A673 (cell line): ENCODE measurements around the gene C1QTNF5. TPM values are rescaled to one million over a fixed set of nuclear protein-coding genes. Genes with fewer than 3 reads are reported as not detected.

ENCODE experiments used
- BruUV-seq: library from RNA; stranded (reverse); fragments of 400-500 nt; replicated peaks from 2 replicates; lab custom pipeline; 2021; lab: Mats Ljungman, UMichigan
- CTCF ChIA-PET: fragments of 300-600 bp; sonication (Branson Sonifier 250); formaldehyde crosslinking; loops from one replicate; lab custom pipeline; 2022; ENCODE audit warnings: antibody characterized with exemption; lab: Charles Lee
- POLR2A ChIA-PET: fragments of 300-600 bp; sonication (Branson Sonifier 250); formaldehyde crosslinking; loops from one replicate; lab custom pipeline; 2022; ENCODE audit warnings: antibody characterized with exemption; ENCODE audit not compliant: low non-redundant PET; lab: Charles Lee
- DNase-seq: peaks from one replicate; pipeline ENCODE4 v3.0.0-alpha.2; 2015; ENCODE audit warnings: low spot score
- H3K27ac ChIP-seq: fragments of 200-600 bp; sonication (generic); 2 replicates; pipeline ENCODE4 v1.5.1; 2016; ENCODE audit warnings: mixed run types, low read depth, mild to moderate bottlenecking, mixed read lengths, antibody characterized with exemption, low read length; ENCODE audit not compliant: poor library complexity, severe bottlenecking
- H3K27me3 ChIP-seq: fragments of 200-600 bp; sonication (generic); replicated peaks from 2 replicates; pipeline ENCODE4 v1.6.1; 2017; ENCODE audit warnings: mixed run types, low read depth, mild to moderate bottlenecking, mixed read lengths, antibody characterized with exemption, low read length; ENCODE audit not compliant: insufficient read depth, poor library complexity
- H3K36me3 ChIP-seq: fragments of 200-600 bp; sonication (generic); 2 replicates; pipeline ENCODE4 v1.6.1; 2016; ENCODE audit warnings: mixed run types, mild to moderate bottlenecking, mixed read lengths, antibody characterized with exemption, low read length; ENCODE audit not compliant: insufficient read depth, poor library complexity, severe bottlenecking
- H3K4me1 ChIP-seq: fragments of 200-600 bp; sonication (generic); 2 replicates; pipeline ENCODE4 v1.6.1; 2017; ENCODE audit warnings: mixed run types, mild to moderate bottlenecking, mixed read lengths, antibody characterized with exemption, low read length; ENCODE audit not compliant: insufficient read depth, poor library complexity, severe bottlenecking
- H3K4me3 ChIP-seq: fragments of 200-600 bp; sonication (generic); 2 replicates; pipeline ENCODE4 v1.5.1; 2016; ENCODE audit warnings: low read depth, mixed run types, mild to moderate bottlenecking, mixed read lengths, low read length; ENCODE audit not compliant: poor library complexity, severe bottlenecking
- H3K9me3 ChIP-seq: fragments of 200-600 bp; sonication (generic); 2 replicates; pipeline ENCODE4 v1.6.1; 2016; ENCODE audit warnings: mixed run types, low read depth, mild to moderate bottlenecking, mixed read lengths, antibody characterized with exemption, low read length; ENCODE audit not compliant: poor library complexity, severe bottlenecking
- EZH2 ChIP-seq: fragments of 200-600 bp; sonication (generic); IDR thresholded peaks from 2 replicates; pipeline ENCODE4 v1.6.1; 2017; ENCODE audit warnings: borderline replicate concordance, low read depth, mild to moderate bottlenecking, mixed read lengths, antibody characterized with exemption, low read length; ENCODE audit not compliant: poor library complexity, severe bottlenecking
- intact Hi-C: fragments of 100-400 bp; cut with micrococcal nuclease; formaldehyde crosslinking; loops from one replicate; pipeline ENCODE4 v1.10.0; 2022; ENCODE audit not compliant: unreplicated experiment
- total RNA-seq: library from RNA; stranded (reverse); gene quantifications from 2 replicates; pipeline ENCODE4 v1.2.3, GENCODE V29; 2021
- TF ChIP-seq, protein P1 (sequence below): fragments of 300-800, 200-600 bp; sonication (generic); conservative IDR thresholded peaks from 2 replicates; pipeline ENCODE4 v1.5.1; 2017; ENCODE audit warnings: low read depth, mild to moderate bottlenecking, antibody characterized with exemption, low read length, moderate library complexity, mixed read lengths

The C1QTNF5 gene
- total RNA-seq, 1 experiment from 2014 or later = not detected

DNA sequence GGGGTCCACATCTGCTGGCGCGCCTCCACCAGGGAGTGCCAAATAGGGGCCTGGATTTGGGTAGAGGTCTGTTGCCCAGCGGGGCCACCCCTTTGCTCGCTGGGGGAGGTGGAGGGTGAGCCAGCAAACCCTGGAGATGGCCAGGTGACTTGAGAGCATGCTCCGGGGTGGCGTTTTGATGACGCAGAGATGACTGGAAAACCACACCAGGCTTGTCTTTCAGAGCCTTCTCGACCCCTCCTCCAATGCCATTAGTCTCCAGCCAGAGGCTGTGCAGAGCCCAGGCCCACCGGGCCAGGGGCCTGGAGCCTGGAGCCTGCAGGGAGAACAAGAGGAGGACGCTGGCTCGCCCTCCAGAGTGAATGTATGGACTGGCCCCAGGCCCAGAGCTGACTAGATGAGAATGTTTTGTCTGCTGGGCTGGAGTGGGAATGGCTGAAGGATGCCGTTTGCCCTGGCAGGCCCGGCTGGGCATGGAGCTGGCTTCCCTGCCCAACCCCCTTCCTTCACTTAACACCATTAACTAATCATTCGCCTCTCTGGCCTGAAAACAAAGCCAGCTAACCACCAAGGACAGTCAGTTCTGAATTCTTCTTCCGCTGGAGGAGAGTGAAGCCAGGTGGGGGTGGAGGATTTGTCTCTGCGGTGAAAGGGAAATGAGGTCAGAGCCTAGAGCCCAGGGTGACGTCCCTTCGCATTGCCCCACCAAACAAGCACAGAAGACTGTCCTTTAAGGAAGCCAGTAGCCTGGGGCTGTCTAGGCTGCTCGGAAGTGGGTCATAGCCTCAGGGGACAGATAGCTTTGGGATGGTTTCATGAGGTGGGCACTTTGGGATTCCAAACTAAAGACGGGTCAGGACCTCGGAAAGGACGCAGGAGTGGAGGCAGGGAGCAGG, 22.2 kb downstream of the C1QTNF5 start:
- H3K27ac ChIP-seq = no peak overlapping the region
- H3K4me1 ChIP-seq = peaks cover 25% of the 10 kb centered on the region

DNA sequence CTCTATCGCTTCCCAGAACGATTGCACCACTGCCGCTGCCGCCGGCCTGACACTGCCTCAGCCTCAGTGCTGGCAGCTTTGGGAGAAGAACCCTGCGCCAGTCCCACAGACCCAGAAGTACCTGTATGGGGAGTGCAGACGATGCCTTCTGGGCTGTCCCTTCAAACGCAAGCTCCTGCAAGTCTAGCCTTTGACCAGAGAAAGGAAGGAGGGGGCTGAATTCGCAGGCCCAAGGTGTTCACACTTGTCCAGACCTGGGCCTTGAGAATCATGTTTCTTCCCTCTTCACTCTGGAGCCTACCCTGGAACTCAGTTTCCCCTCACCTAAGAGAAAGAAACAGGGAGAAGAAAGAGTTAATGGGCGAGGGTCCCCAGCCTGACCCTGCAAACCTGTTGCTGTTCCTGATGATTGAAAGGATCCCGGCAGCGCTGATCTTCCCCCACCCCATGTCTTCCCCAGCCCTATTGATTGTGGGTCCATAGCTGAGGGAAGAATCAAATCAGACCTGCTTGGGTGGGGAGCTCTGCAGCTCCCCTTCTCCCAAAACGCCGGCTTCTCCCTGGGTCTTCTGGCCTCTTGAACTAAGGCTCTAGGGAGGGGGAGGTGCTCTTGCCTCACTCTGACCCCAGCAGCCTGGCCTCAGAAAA, 23.0 kb downstream of the C1QTNF5 start:
- TF ChIP-seq, protein P1, sequence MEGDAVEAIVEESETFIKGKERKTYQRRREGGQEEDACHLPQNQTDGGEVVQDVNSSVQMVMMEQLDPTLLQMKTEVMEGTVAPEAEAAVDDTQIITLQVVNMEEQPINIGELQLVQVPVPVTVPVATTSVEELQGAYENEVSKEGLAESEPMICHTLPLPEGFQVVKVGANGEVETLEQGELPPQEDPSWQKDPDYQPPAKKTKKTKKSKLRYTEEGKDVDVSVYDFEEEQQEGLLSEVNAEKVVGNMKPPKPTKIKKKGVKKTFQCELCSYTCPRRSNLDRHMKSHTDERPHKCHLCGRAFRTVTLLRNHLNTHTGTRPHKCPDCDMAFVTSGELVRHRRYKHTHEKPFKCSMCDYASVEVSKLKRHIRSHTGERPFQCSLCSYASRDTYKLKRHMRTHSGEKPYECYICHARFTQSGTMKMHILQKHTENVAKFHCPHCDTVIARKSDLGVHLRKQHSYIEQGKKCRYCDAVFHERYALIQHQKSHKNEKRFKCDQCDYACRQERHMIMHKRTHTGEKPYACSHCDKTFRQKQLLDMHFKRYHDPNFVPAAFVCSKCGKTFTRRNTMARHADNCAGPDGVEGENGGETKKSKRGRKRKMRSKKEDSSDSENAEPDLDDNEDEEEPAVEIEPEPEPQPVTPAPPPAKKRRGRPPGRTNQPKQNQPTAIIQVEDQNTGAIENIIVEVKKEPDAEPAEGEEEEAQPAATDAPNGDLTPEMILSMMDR = no peak
- TF ChIP-seq EZH2 = no peak
- Histone ChIP-seq H3K4me3 (peak overlapping the region; percentile 62), H3K27ac (no peak overlapping the region), H3K9me3 (no peaks in the 10 kb centered on the region), H3K27me3 (no peaks in the 10 kb centered on the region), H3K36me3 (no peaks in the 10 kb centered on the region), H3K4me1 (peaks cover 25% of the 10 kb centered on the region)
- no peak for DNase-seq
- intact Hi-C loops = no loop called here
- POLR2A ChIA-PET = interaction anchor here (1.0 kb wide), 1 partner anchor 12 kb away, joined by 3 read pairs; no protein-coding TSS in a partner anchor
- BruUV-seq = no TSS peak
- CTCF ChIA-PET = interaction anchor here (0.6 to 1.0 kb wide), 3 partner anchors 21 to 173 kb away, joined by 3 to 5 read pairs (median 4); no protein-coding TSS in a partner anchor

More for the DNA sequence above, 22.2 kb downstream of the C1QTNF5 start:
- intact Hi-C loops = no loop called here
- CTCF ChIA-PET = interaction anchor here (0.6 to 1.7 kb wide), 4 partner anchors 20 to 174 kb away, joined by 3 to 6 read pairs (median 4); no protein-coding TSS in a partner anchor
- POLR2A ChIA-PET = no interaction called here
- Histone ChIP-seq H3K27me3 (no peaks in the 10 kb centered on the region), H3K4me3 (no peak overlapping the region), H3K9me3 (no peaks in the 10 kb centered on the region), H3K36me3 (no peaks in the 10 kb centered on the region)
- no peak for DNase-seq
- TF ChIP-seq, protein P1 = no peak
- no peak for TF ChIP-seq EZH2
- no TSS peak for BruUV-seq

DNA sequence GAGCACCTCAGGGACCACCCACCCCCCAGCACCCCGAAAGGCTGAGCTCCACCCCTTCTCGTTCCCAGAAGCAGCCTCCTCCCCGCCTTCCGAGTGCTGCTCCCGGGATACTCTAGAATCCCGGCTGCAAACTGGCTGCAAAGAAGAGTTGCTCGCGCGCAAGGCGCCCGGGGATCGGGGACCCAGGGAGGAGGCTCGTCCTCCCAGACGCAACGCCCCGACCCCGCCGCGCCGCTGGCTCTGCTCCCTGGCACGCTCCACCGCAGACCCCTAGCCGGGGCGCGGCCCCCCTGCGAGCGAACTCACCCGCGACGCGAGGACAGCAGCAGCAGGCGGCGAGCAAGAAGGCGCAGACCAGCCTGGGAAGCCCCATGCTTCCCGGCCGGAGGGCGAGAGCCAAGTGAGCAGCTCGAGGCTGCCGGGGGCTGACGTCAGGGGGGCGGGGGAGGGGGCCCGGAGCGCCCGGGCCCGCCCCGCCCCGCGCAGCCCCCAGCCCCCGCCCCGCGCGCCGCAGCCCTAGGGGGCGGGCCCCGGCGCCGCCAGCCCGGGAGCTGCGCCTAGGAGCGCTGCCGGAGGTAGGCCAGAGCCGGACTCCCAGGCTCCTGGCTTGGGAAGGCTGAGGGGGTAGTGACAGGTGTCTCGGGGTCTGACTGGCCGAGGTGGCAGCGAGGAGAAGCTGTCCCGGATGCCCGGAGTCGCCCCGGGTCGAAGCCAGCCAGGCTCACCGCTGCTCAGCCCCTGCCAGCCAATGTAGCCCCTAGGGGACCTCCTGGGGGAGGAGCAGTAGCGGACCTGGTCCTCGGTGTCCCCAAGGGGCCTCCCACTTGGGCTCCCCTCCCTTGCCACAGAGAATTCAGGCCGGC, 23.7 kb downstream of the C1QTNF5 start, which contains the start of gene MCAM:
MCAM (minus strand) TSS at position 402 of the 863 bp plus-strand sequence; CDS start at position 373, 29 bp downstream.
- Histone ChIP-seq H3K36me3 (no peaks in the 10 kb centered on the region), H3K27me3 (no peaks in the 10 kb centered on the region), H3K27ac (peak within 1 kb of the TSS; percentile 40), H3K4me3 (peak within 1 kb of the TSS; percentile 62), H3K9me3 (no peaks in the 10 kb centered on the region), H3K4me1 (peaks cover 25% of the 10 kb centered on the region)
- peak; percentile 61 for DNase-seq
- intact Hi-C loops = no loop called here
- BruUV-seq = no TSS peak
- TF ChIP-seq EZH2 = no peak
- TF ChIP-seq, protein P1 = no peak
- CTCF ChIA-PET = interaction anchor here (0.5 to 1.1 kb wide), 5 partner anchors 21 to 174 kb away, joined by 3 to 5 read pairs (median 4); no protein-coding TSS in a partner anchor
- POLR2A ChIA-PET = interaction anchor here (1.0 kb wide), 1 partner anchor 11 kb away, joined by 3 read pairs; no protein-coding TSS in a partner anchor
